Lung (tissue), 16 donors: ENCODE results near the gene FRMPD4. TPM values are rescaled to one million over a fixed set of nuclear protein-coding genes. Genes with fewer than 3 reads are reported as not detected.
A peak's percentile ranks its signal among the peaks of the same experiment; 100 is the strongest.

Experiments used
- ATAC-seq: fragments of 200-7000 bp; cut with Tn5 transposase; one replicate; pipeline ENCODE4 v1.9.1; 2020; ENCODE audit warnings: moderate number of reproducible peaks; ENCODE audit not compliant: insufficient read depth, low FRiP score
- DNase-seq, 3 donors: peaks; one replicate each; pipeline ENCODE4 v3.0.0-alpha.2; 2013 to 2017
- H3K27ac ChIP-seq, 2 donors: one replicate each; pipeline ENCODE4 v1.5.1; 2013; ENCODE audit warnings: mild to moderate bottlenecking in 2 of 2, moderate library complexity in 2 of 2, control low read depth in 1 of 2, inconsistent platforms in 1 of 2, low read depth in 1 of 2, low read length in 1 of 2
- H3K27me3 ChIP-seq, 3 donors: one replicate each; pipeline ENCODE4 v1.5.1; 2013; ENCODE audit warnings: low read length in 2 of 3; ENCODE audit not compliant: control insufficient read depth in 3 of 3, insufficient read depth in 3 of 3
- H3K36me3 ChIP-seq, 4 donors: one replicate each; pipeline ENCODE4 v1.5.1; 2013; ENCODE audit warnings: low read length in 4 of 4, mild to moderate bottlenecking in 1 of 4, moderate library complexity in 1 of 4; ENCODE audit not compliant: control insufficient read depth in 4 of 4, insufficient read depth in 4 of 4
- H3K4me1 ChIP-seq, 5 donors: one replicate each; pipeline ENCODE4 v1.5.1; 2013; ENCODE audit warnings: low read length in 5 of 5, mild to moderate bottlenecking in 2 of 5, moderate library complexity in 1 of 5; ENCODE audit not compliant: control insufficient read depth in 5 of 5, insufficient read depth in 5 of 5
- H3K4me3 ChIP-seq: one replicate; pipeline ENCODE4 v1.5.1; 2013; ENCODE audit warnings: mild to moderate bottlenecking, control low read depth, moderate library complexity
- H3K9ac ChIP-seq, 2 donors: one replicate each; pipeline ENCODE4 v1.5.1; 2013; ENCODE audit warnings: low read length in 2 of 2, control low read depth in 1 of 2; ENCODE audit not compliant: insufficient read depth in 1 of 2
- H3K9me3 ChIP-seq, 4 donors: one replicate each; pipeline ENCODE4 v1.5.1; 2013; ENCODE audit warnings: low read length in 3 of 4, mild to moderate bottlenecking in 1 of 4, moderate library complexity in 1 of 4; ENCODE audit not compliant: control insufficient read depth in 4 of 4, insufficient read depth in 3 of 4
- CTCF ChIP-seq: IDR thresholded peaks from 2 replicates; pipeline ENCODE4 v1.5.1; 2012; ENCODE audit warnings: mild to moderate bottlenecking; ENCODE audit errors: control extremely low read depth, extremely low read depth
- WGBS, 2 donors: extraction: QIAGEN DNeasy Blood & Tissue Kit; methylation state at CpG; one replicate each; pipeline ENCODE4 v1.1.7; 2013; 5-methylcytosine and 5-hydroxymethylcytosine counted together
- long read RNA-seq, 5 donors: transcript quantifications; one replicate each; lab custom pipeline, GENCODE V29; 2026
- polyA plus RNA-seq, 2 donors: library from polyadenylated mRNA; stranded (reverse); fragments of 200-250 nt; gene quantifications; one replicate each; pipeline ENCODE4 v1.2.1, GENCODE V29; 2013
- total RNA-seq, 2 donors: library from RNA; depleted of rRNA in 1 of 2; stranded (reverse); fragments of >200 nt in 1 of 2; gene quantifications; one replicate each; pipeline ENCODE4 v1.2.1, GENCODE V29; 2014 to 2021
- donor health status: control.
- donor health status: control.
- donor health status: Bipolar disorder and iron deficiency.
- donor health status: healthy.
- donor health status: DM: yes; HTN: yes; CAD: no.

FRMPD4 gene
- under 1 TPM; 0.03 to 0.43 TPM for total RNA-seq
- polyA plus RNA-seq: under 1 TPM; 0.01 to 0.02 TPM
- long read RNA-seq, donor 1: 0 reads
- long read RNA-seq, donor 2: 0 reads
- long read RNA-seq, donor 3: 0 reads
- long read RNA-seq, donor 4: 0 reads
- long read RNA-seq, donor 5: 0 reads

GRCh38 chrX:12138361-12139313 is at the start of gene FRMPD4:
Gene FRMPD4 (plus strand): TSS chrX:12138473. CDS start chrX:12138972, 499 bp downstream.
- 1 to 19% methylated on average over 42 to 80 of the region's 80 CpGs for WGBS, 2 donors
- ATAC-seq (no peak), DNase-seq (peak in 1 of 3 donors; percentile 12)
- Histone ChIP-seq H3K4me1 (no peaks in the 10 kb centered on the region), H3K36me3 (no peaks in the 10 kb centered on the region), H3K9me3 (peaks cover 0 to 5% (median 0%) of the 10 kb centered on the region in 4 donors), H3K27ac (no peak within 1 kb of the TSS), H3K27me3 (peaks cover 14 to 88% (median 82%) of the 10 kb centered on the region in 3 donors), H3K9ac (no peak within 1 kb of the TSS), H3K4me3 (no peak within 1 kb of the TSS)
- TF ChIP-seq CTCF: no peak

GRCh38 chrX:12089740-12090139 is 48.5 kb upstream of the FRMPD4 start:
- no peak overlapping the region for H3K9ac ChIP-seq
- H3K27ac ChIP-seq: no peak overlapping the region
- H3K9me3 ChIP-seq: peaks cover 0 to 2% (median 0%) of the 10 kb centered on the region in 4 donors
- ATAC-seq (no peak), DNase-seq (peak in 1 of 3 donors; percentile 3)
- no peak for TF ChIP-seq CTCF
- WGBS, 2 donors: 62 to 82% methylated on average over 1 of the region's 1 CpG
- no peaks in the 10 kb centered on the region for H3K36me3 ChIP-seq
- H3K4me1 ChIP-seq: no peaks in the 10 kb centered on the region
- H3K4me3 ChIP-seq: no peak overlapping the region
- peaks cover 0 to 38% (median 14%) of the 10 kb centered on the region in 3 donors for H3K27me3 ChIP-seq

GRCh38 chrX:12113321-12113720 is 25.0 kb upstream of the FRMPD4 start:
- Histone ChIP-seq H3K9me3 (no peaks in the 10 kb centered on the region), H3K4me1 (peaks cover 0 to under 1% (median 0%) of the 10 kb centered on the region in 5 donors), H3K4me3 (no peak overlapping the region), H3K9ac (no peak overlapping the region), H3K27ac (no peak overlapping the region), H3K27me3 (peaks cover 0 to 39% (median 8%) of the 10 kb centered on the region in 3 donors), H3K36me3 (no peaks in the 10 kb centered on the region)
- 81 to 94% methylated on average over 2 of the region's 2 CpGs for WGBS, 2 donors
- no peak for ATAC-seq
- DNase-seq: no peak
- no peak for TF ChIP-seq CTCF
